Sigmoid colon (tissue), 4 donors: ENCODE measurements around the gene MTX1.

Experiments
- CTCF ChIP-seq, 4 experiments: fragments of 450-650 bp in 3 of 4; fragments of 200-600 bp in 1 of 4; IDR thresholded peaks; one replicate each; pipeline ENCODE4 v1.5.1; 2016 to 2019; ENCODE audit warnings: antibody characterized with exemption in 4 of 4, mild to moderate bottlenecking in 3 of 4, moderate library complexity in 2 of 4
- POLR2A ChIP-seq, 2 donors: fragments of 450-650 bp; IDR thresholded peaks; one replicate each; pipeline ENCODE4 v1.6.1; 2016; ENCODE audit warnings: antibody characterized with exemption in 2 of 2, mild to moderate bottlenecking in 2 of 2, moderate library complexity in 2 of 2
- POLR2AphosphoS5 ChIP-seq, 4 donors: sonication (generic); formaldehyde crosslinking; IDR thresholded peaks; one replicate each; pipeline ENCODE4 v1.6.1; 2017; ENCODE audit warnings: antibody characterized with exemption in 4 of 4

DNA sequence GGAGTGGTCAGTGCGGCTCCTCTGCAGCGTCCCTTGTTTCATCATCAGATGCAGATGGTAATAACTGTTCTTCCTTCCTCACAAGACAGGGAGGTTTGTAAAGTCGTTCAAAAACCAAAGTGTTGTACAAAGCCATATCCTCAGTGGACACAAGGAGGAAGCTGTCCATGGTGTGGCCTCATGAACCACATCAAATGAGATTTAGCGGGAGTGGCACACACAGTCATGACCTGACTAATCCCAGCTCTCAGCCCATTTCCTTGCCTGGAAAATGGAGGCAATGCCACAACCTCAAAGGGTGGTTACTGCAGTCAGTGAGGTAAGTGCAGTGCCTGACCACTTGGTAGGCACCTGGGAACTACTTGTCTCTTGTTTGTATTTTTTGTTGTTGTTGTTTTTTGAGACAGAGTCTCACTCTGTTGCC is 33.4 kb downstream of the MTX1 start:
- TF ChIP-seq POLR2A (IDR thresholded peaks at IDR 0.05) (no peak), CTCF (IDR thresholded peaks at IDR 0.05) (no peak), POLR2AphosphoS5 (IDR thresholded peaks at IDR 0.05) (no peak)
